Activated CD4-positive, alpha-beta memory T cell treated with anti-CD3 and anti-CD28 coated beads, Interleukin-2, amount 10 ng/mL, durations not matched to agents 7 days and 5 days (primary cell): ENCODE measurements around the gene LITAFD. TPM values are rescaled to one million over a fixed set of nuclear protein-coding genes. Genes with fewer than 3 reads are reported as not detected.

Experiments used
- CTCF ChIA-PET: fragments of 350-600 bp; sonication (Branson Sonifier 250); formaldehyde crosslinking; loops from one replicate; lab custom pipeline; 2021; ENCODE audit warnings: antibody characterized with exemption, inconsistent platforms; lab: Charles Lee
- POLR2A ChIA-PET: fragments of 350-600 bp; sonication (Branson Sonifier 250); formaldehyde crosslinking; loops from one replicate; lab custom pipeline; 2021; ENCODE audit warnings: antibody characterized with exemption; lab: Charles Lee
- DNase-seq: peaks from one replicate; pipeline ENCODE4 v3.0.0-alpha.2; 2020
- H3K27ac Mint-ChIP-seq: one replicate; pipeline ENCODE4 v1.8.0; 2021; ENCODE audit warnings: mild to moderate bottlenecking, mixed read lengths
- H3K27me3 Mint-ChIP-seq: one replicate; pipeline ENCODE4 v1.8.0; 2021; ENCODE audit warnings: mixed read lengths
- H3K36me3 Mint-ChIP-seq: one replicate; pipeline ENCODE4 v1.8.0; 2021; ENCODE audit warnings: low read depth, mixed read lengths
- H3K4me1 Mint-ChIP-seq: one replicate; pipeline ENCODE4 v1.8.0; 2021; ENCODE audit warnings: mixed read lengths
- H3K4me3 Mint-ChIP-seq: one replicate; pipeline ENCODE4 v1.8.0; 2021; ENCODE audit warnings: mild to moderate bottlenecking, mixed read lengths
- H3K9me3 Mint-ChIP-seq: one replicate; pipeline ENCODE4 v1.8.0; 2021; ENCODE audit warnings: mixed read lengths
- total RNA-seq, 2 experiments: library from RNA; stranded (reverse); gene quantifications; one replicate each; pipeline ENCODE4 v1.2.3, GENCODE V29; 2021

LITAFD gene
- total RNA-seq, 2 experiments from 2014 or later, result not detected

DNA sequence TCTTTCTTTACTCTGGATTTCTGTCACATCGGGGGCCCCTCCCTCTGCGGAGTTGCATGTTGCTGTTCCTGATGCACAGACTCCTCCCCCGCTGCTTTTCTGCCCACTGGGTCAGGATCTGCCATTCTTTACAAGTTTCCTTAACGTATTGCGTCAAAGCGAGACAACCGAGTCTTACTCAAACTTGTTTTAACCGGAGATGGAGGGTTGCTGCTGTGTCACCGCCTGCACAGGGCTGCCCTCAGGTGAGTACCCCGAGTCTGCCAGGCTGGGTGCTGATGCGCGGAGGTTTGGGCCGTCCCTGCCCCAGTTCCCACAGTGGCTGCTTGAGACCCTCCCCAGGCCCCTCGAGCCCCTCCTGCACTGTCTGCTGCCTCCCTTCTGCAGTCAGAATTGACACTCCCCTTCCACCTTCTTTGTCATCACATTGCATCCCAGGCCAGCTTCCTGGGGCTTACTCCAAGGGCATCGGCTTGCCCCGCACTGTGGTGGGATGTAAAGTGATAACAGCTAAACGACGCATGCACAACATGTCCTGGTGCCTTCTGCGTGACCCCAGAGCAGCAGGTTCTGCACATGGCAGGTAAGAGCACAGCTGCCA lies 32.6 kb upstream of the LITAFD start:
- Mint-ChIP-seq H3K9me3 (no peaks in the 10 kb centered on the region), H3K4me1 (peaks cover 48% of the 10 kb centered on the region), H3K4me3 (no peak overlapping the region), H3K27ac (peak overlapping the region; percentile 83), H3K36me3 (peaks cover 63% of the 10 kb centered on the region), H3K27me3 (no peaks in the 10 kb centered on the region)
- ChIA-PET POLR2A (interaction anchor here (0.6 kb wide), 1 partner anchor 229 kb away, joined by 3 read pairs; no protein-coding TSS in a partner anchor), CTCF (no interaction called here)
- DNase-seq, result no peak

GRCh38 chr16:8850279-8850885 lies 31.8 kb upstream of the LITAFD start:
- Mint-ChIP-seq H3K36me3 (peaks cover 62% of the 10 kb centered on the region), H3K4me1 (peaks cover 52% of the 10 kb centered on the region), H3K4me3 (no peak overlapping the region), H3K27ac (peak overlapping the region; percentile 83), H3K9me3 (no peaks in the 10 kb centered on the region), H3K27me3 (no peaks in the 10 kb centered on the region)
- ChIA-PET CTCF (interaction anchor here (1.2 kb wide), 1 partner anchor 86 kb away, joined by 4 read pairs; no protein-coding TSS in a partner anchor), POLR2A (interaction anchor here (0.6 to 7.5 kb wide), 6 partner anchors 10 to 230 kb away, joined by 3 to 84 read pairs (median 5); partner anchors contain the start of gene CARHSP1)
- peak; percentile 39 for DNase-seq

DNA sequence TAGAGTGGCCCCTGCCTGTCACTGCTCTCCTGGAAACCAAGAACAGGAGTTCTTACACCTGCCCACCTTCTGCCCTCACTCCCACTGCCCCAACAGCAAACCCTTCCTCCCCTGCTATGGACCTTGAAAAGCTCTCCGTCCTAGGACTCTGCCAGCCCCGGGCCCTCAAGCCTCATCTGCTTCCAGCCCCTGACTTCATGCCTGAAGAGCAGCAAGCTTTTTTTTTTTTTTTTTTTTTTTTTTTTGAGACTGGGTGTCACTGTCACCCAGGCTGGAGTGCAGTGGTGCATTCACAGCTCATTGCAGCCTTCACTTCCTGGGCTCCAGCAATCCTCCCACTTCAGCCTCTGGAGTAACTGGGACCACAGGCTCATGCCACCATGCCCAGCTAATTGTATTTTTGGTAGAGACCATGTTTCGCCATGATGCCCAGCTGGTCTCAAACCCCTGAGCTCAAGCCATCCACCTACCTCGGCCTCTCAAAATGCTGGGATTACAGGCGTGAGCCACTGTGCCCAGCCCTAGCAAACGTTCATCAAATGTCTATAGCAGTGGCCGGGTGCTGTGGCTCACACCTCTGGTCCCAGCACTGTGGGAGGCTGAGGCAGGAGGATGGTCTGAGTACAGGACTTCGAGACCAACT lies 30.3 kb upstream of the LITAFD start:
- DNase-seq, result no peak
- Mint-ChIP-seq H3K9me3 (no peaks in the 10 kb centered on the region), H3K27me3 (no peaks in the 10 kb centered on the region), H3K4me1 (peaks cover 62% of the 10 kb centered on the region), H3K4me3 (no peak overlapping the region), H3K27ac (peak overlapping the region; percentile 83), H3K36me3 (peaks cover 65% of the 10 kb centered on the region)
- ChIA-PET CTCF (interaction anchor here (0.6 to 1.4 kb wide), 4 partner anchors 17 to 85 kb away, joined by 3 to 4 read pairs (median 3); partner anchors contain the start of gene CARHSP1), POLR2A (interaction anchor here (1.0 to 7.5 kb wide), 7 partner anchors 8 to 53 kb away, joined by 3 to 84 read pairs (median 7); partner anchors contain the start of gene CARHSP1)

GRCh38 chr16:8852534-8852933 lies 29.6 kb upstream of the LITAFD start:
- POLR2A ChIA-PET, result interaction anchor here (1.0 to 7.5 kb wide), 7 partner anchors 7 to 55 kb away, joined by 3 to 84 read pairs (median 7); partner anchors contain the start of genes CARHSP1 and TMEM186
- Mint-ChIP-seq H3K4me3 (no peak overlapping the region), H3K27ac (peak overlapping the region; percentile 5), H3K36me3 (peaks cover 62% of the 10 kb centered on the region), H3K27me3 (no peaks in the 10 kb centered on the region), H3K9me3 (no peaks in the 10 kb centered on the region), H3K4me1 (peaks cover 64% of the 10 kb centered on the region)
- no peak for DNase-seq
- CTCF ChIA-PET, result interaction anchor here (0.6 to 1.4 kb wide), 3 partner anchors 16 to 27 kb away, joined by 3 read pairs; partner anchors contain the start of gene CARHSP1

- ChIA-PET CTCF (interaction anchor here (1.4 kb wide), 1 partner anchor 156 kb away, joined by 3 read pairs; no protein-coding TSS in a partner anchor), POLR2A (interaction anchor here (1.8 to 7.5 kb wide), 6 partner anchors 8 to 56 kb away, joined by 3 to 84 read pairs (median 8); partner anchors contain the start of genes CARHSP1 and TMEM186)
- DNase-seq, result no peak
- Mint-ChIP-seq H3K4me1 (peaks cover 68% of the 10 kb centered on the region), H3K27me3 (no peaks in the 10 kb centered on the region), H3K4me3 (no peak overlapping the region), H3K9me3 (no peaks in the 10 kb centered on the region), H3K27ac (peak overlapping the region; percentile 71), H3K36me3 (peaks cover 65% of the 10 kb centered on the region)
These were observed 29.0 kb upstream of the LITAFD start for GRCh38 chr16:8853150-8853549.

GRCh38 chr16:8853611-8854010 lies 28.5 kb upstream of the LITAFD start:
- Mint-ChIP-seq H3K27me3 (no peaks in the 10 kb centered on the region), H3K4me1 (peaks cover 71% of the 10 kb centered on the region), H3K9me3 (no peaks in the 10 kb centered on the region), H3K4me3 (no peak overlapping the region), H3K27ac (peak overlapping the region; percentile 71), H3K36me3 (peaks cover 69% of the 10 kb centered on the region)
- ChIA-PET POLR2A (interaction anchor here (2.1 to 7.5 kb wide), 5 partner anchors 8 to 57 kb away, joined by 4 to 84 read pairs (median 9); partner anchors contain the start of genes CARHSP1 and TMEM186), CTCF (interaction anchor here (1.4 kb wide), 1 partner anchor 155 kb away, joined by 3 read pairs; no protein-coding TSS in a partner anchor)
- no peak for DNase-seq

DNA sequence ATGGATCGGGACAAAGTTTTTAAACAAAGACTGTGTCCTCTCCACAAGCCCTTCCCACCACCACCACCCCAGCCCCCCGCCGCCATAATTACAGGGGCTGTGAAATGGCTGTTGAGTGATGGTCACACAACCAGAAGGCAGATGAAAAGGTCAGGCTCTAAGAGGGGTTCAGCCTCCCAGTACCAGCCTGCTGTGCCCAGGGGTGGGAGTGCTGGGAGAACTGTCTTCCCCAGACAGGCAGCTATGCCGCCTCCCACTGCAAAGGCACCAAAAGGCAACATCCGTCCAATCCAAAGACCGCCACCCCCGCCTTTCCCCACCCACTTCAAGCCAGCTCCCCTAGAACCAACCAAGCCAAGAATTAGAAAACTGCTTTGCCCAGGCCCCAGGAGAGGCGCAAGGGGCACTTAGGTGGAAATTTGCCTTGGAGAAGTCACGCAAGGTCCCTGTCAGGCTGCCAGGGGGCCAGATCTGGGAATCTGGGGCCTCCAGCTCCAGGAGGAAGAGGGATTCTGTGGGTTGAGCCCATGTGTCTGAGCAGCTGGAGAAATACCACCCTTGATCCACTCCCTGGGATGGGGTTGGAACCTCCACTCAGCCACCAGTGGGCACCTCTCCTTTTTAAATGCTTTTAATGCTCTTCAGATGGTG lies 27.7 kb upstream of the LITAFD start:
- H3K4me1 Mint-ChIP-seq, result peaks cover 69% of the 10 kb centered on the region

GRCh38 chr16:8855051-8855786 lies 26.9 kb upstream of the LITAFD start:
- CTCF ChIA-PET, result interaction anchor here (0.8 to 1.9 kb wide), 3 partner anchors 26 to 154 kb away, joined by 3 to 8 read pairs (median 4); no protein-coding TSS in a partner anchor
- Mint-ChIP-seq H3K27me3 (no peaks in the 10 kb centered on the region), H3K27ac (peak overlapping the region; percentile 60), H3K9me3 (no peaks in the 10 kb centered on the region), H3K36me3 (peaks cover 70% of the 10 kb centered on the region), H3K4me1 (peaks cover 65% of the 10 kb centered on the region), H3K4me3 (no peak overlapping the region)
- POLR2A ChIA-PET, result interaction anchor here (0.8 to 7.5 kb wide), 6 partner anchors 9 to 57 kb away, joined by 3 to 84 read pairs (median 5); partner anchors contain the start of genes CARHSP1, PMM2 and TMEM186
- DNase-seq, result no peak

More for the DNA sequence above, 27.7 kb upstream of the LITAFD start:
- Mint-ChIP-seq H3K27ac (peak overlapping the region; percentile 71), H3K27me3 (no peaks in the 10 kb centered on the region), H3K4me3 (no peak overlapping the region), H3K9me3 (no peaks in the 10 kb centered on the region), H3K36me3 (peaks cover 74% of the 10 kb centered on the region)
- ChIA-PET CTCF (interaction anchor here (1.4 kb wide), 1 partner anchor 154 kb away, joined by 3 read pairs; no protein-coding TSS in a partner anchor), POLR2A (interaction anchor here (1.0 to 7.5 kb wide), 5 partner anchors 10 to 57 kb away, joined by 3 to 84 read pairs (median 7); partner anchors contain the start of genes CARHSP1 and TMEM186)
- DNase-seq, result no peak

GRCh38 chr16:8855972-8856371 lies 26.2 kb upstream of the LITAFD start:
- H3K9me3 Mint-ChIP-seq, result no peaks in the 10 kb centered on the region
- peak overlapping the region; percentile 42 for H3K27ac Mint-ChIP-seq
- ChIA-PET POLR2A (interaction anchor here (0.8 to 7.5 kb wide), 5 partner anchors 8 to 58 kb away, joined by 3 to 84 read pairs (median 7); partner anchors contain the start of genes CARHSP1, PMM2 and TMEM186), CTCF (interaction anchor here (1.0 to 1.9 kb wide), 2 partner anchors 25 to 39 kb away, joined by 4 to 8 read pairs; no protein-coding TSS in a partner anchor)
- peaks cover 63% of the 10 kb centered on the region for H3K36me3 Mint-ChIP-seq
- H3K27me3 Mint-ChIP-seq, result no peaks in the 10 kb centered on the region
- no peak overlapping the region for H3K4me3 Mint-ChIP-seq
- DNase-seq, result no peak
- peaks cover 57% of the 10 kb centered on the region for H3K4me1 Mint-ChIP-seq

GRCh38 chr16:8858994-8859912 lies 22.9 kb upstream of the LITAFD start:
- POLR2A ChIA-PET, result interaction anchor here (1.2 to 3.8 kb wide), 4 partner anchors 7 to 63 kb away, joined by 3 to 19 read pairs (median 4); partner anchors contain the start of gene CARHSP1
- Mint-ChIP-seq H3K27me3 (no peaks in the 10 kb centered on the region), H3K4me1 (peaks cover 48% of the 10 kb centered on the region), H3K27ac (peak overlapping the region; percentile 31), H3K9me3 (no peaks in the 10 kb centered on the region), H3K36me3 (peaks cover 59% of the 10 kb centered on the region), H3K4me3 (no peak overlapping the region)
- CTCF ChIA-PET, result interaction anchor here (0.9 to 1.0 kb wide), 2 partner anchors 21 to 28 kb away, joined by 3 to 4 read pairs; no protein-coding TSS in a partner anchor
- no peak for DNase-seq
